Neural cell (in vitro differentiated cells): ENCODE results near the gene S100A11. TPM values are rescaled to one million over a fixed set of nuclear protein-coding genes. Genes with fewer than 3 reads are reported as not detected.

Experiments used
- H2AFZ ChIP-seq: fragments of 200-600, 300-800 bp; sonication (generic), shearing (Covaris generic); 2 replicates; pipeline ENCODE4 v1.6.0; 2014; ENCODE audit warnings: low read depth, mild to moderate bottlenecking, antibody characterized with exemption, low read length, moderate library complexity
- H3F3A ChIP-seq: fragments of 200-600 bp; shearing (Covaris generic); 2 replicates; pipeline ENCODE4 v1.6.1; 2016; ENCODE audit warnings: mild to moderate bottlenecking, moderate library complexity, mixed read lengths, antibody characterized with exemption, low read length; ENCODE audit not compliant: insufficient read depth, poor library complexity, severe bottlenecking
- H3K27ac ChIP-seq: fragments of 200-600, 300-800 bp; sonication (generic), shearing (Covaris generic); 2 replicates; pipeline ENCODE4 v1.5.1; 2014; ENCODE audit warnings: mild to moderate bottlenecking, low read length, moderate library complexity
- H3K27me3 ChIP-seq: fragments of 300-800, 200-600 bp; sonication (generic), shearing (Covaris generic); 2 replicates; pipeline ENCODE4 v1.6.0; 2014; ENCODE audit warnings: mild to moderate bottlenecking, low read depth, low read length, moderate library complexity; ENCODE audit not compliant: insufficient read depth
- H3K36me3 ChIP-seq: fragments of 300-800, 200-600 bp; sonication (generic), shearing (Covaris generic); 2 replicates; pipeline ENCODE4 v1.5.1; 2014; ENCODE audit warnings: mild to moderate bottlenecking, antibody characterized with exemption, low read length, moderate library complexity; ENCODE audit not compliant: insufficient read depth
- H3K4me2 ChIP-seq: fragments of 300-800, 200-600 bp; sonication (generic), shearing (Covaris generic); 2 replicates; pipeline ENCODE4 v1.6.0; 2014; ENCODE audit warnings: mild to moderate bottlenecking, low read length
- H3K4me3 ChIP-seq: fragments of 300-800, 200-600 bp; sonication (generic), shearing (Covaris generic); 2 replicates; pipeline ENCODE4 v1.5.1; 2014; ENCODE audit warnings: mild to moderate bottlenecking, low read length, moderate library complexity
- H3K79me2 ChIP-seq: fragments of 200-600 bp; shearing (Covaris generic); replicated peaks from 2 replicates; pipeline ENCODE4 v1.6.0; 2014; ENCODE audit warnings: mild to moderate bottlenecking, low read length, moderate library complexity; ENCODE audit not compliant: insufficient read depth
- H3K9ac ChIP-seq: fragments of 300-800, 200-600 bp; sonication (generic), shearing (Covaris generic); 2 replicates; pipeline ENCODE4 v1.6.1; 2016; ENCODE audit warnings: mild to moderate bottlenecking, low read length, mixed read lengths
- H3K9me2 ChIP-seq: fragments of 200-600 bp; shearing (Covaris generic); 2 replicates; pipeline ENCODE4 v1.6.1; 2016; ENCODE audit warnings: mild to moderate bottlenecking, low read length, mixed read lengths; ENCODE audit not compliant: insufficient read depth
- H3K9me3 ChIP-seq: fragments of 200-600, 300-800 bp; sonication (generic), shearing (Covaris generic); 2 replicates; pipeline ENCODE4 v1.6.1; 2016; ENCODE audit warnings: mild to moderate bottlenecking, mixed run types, low read length, moderate library complexity, mixed read lengths
- H4K20me1 ChIP-seq: fragments of 200-600 bp; shearing (Covaris generic); 2 replicates; pipeline ENCODE4 v1.6.1; 2016; ENCODE audit warnings: mild to moderate bottlenecking, mixed run types; ENCODE audit not compliant: insufficient read depth
- CTCF ChIP-seq: fragments of 450-650 bp; IDR thresholded peaks from 2 replicates; pipeline ENCODE4 v1.5.1; 2014; ENCODE audit warnings: antibody characterized with exemption, mild to moderate bottlenecking, moderate library complexity; ENCODE audit not compliant: poor library complexity, severe bottlenecking
- EP300 ChIP-seq: fragments of 450-650 bp; conservative IDR thresholded peaks from 2 replicates; pipeline ENCODE4 v1.6.1; 2014; ENCODE audit warnings: antibody characterized with exemption, mild to moderate bottlenecking, moderate library complexity; ENCODE audit not compliant: poor library complexity, severe bottlenecking
- EZH2 ChIP-seq: fragments of 200-600, 300-800 bp; shearing (Covaris generic), sonication (generic); IDR thresholded peaks from 2 replicates; pipeline ENCODE4 v1.6.1; 2014; ENCODE audit warnings: antibody characterized with exemption, low read length, borderline replicate concordance, mild to moderate bottlenecking; ENCODE audit not compliant: insufficient read depth, poor library complexity, severe bottlenecking
- MXI1 ChIP-seq: fragments of 450-650 bp; conservative IDR thresholded peaks from 2 replicates; pipeline ENCODE4 v1.6.1; 2014; ENCODE audit warnings: antibody characterized with exemption, mild to moderate bottlenecking; ENCODE audit not compliant: poor library complexity, severe bottlenecking
- POLR2AphosphoS5 ChIP-seq: IDR thresholded peaks from 2 replicates; pipeline ENCODE4 v1.6.1; 2012
- RAD21 ChIP-seq: fragments of 450-650 bp; conservative IDR thresholded peaks from 2 replicates; pipeline ENCODE4 v1.6.1; 2014; ENCODE audit warnings: antibody characterized with exemption, mild to moderate bottlenecking, moderate library complexity
- REST ChIP-seq: IDR thresholded peaks from 2 replicates; pipeline ENCODE4 v1.6.1; 2012; ENCODE audit warnings: borderline replicate concordance
- SMC3 ChIP-seq: fragments of 450-650 bp; conservative IDR thresholded peaks from 2 replicates; pipeline ENCODE4 v1.6.1; 2014; ENCODE audit warnings: antibody characterized with exemption, mild to moderate bottlenecking, moderate library complexity; ENCODE audit not compliant: poor library complexity
- TAF1 ChIP-seq: IDR thresholded peaks from 2 replicates; pipeline ENCODE4 v1.6.1; 2012; ENCODE audit warnings: low read depth
- polyA plus RNA-seq: library from polyadenylated mRNA; depleted of rRNA; stranded (reverse); fragments of >200 nt; gene quantifications from 2 replicates; pipeline ENCODE4 v1.2.3, GENCODE V29; 2014

S100A11 gene
- polyA plus RNA-seq, 1 donor from 2014 or later, result not detected

GRCh38 chr1:152043870-152044269 is 7.1 kb upstream of the S100A11 start:
- H3K27ac ChIP-seq, result no peak overlapping the region
- no peak overlapping the region for H3K4me2 ChIP-seq
- H2AFZ ChIP-seq, result no peak overlapping the region
- no peaks in the 10 kb centered on the region for H3K36me3 ChIP-seq
- H3F3A ChIP-seq, result no peaks in the 10 kb centered on the region
- H3K9me2 ChIP-seq, result no peaks in the 10 kb centered on the region
- H3K79me2 ChIP-seq, result no peaks in the 10 kb centered on the region
- H4K20me1 ChIP-seq, result no peaks in the 10 kb centered on the region
- H3K4me3 ChIP-seq, result no peak overlapping the region
- no peak overlapping the region for H3K9ac ChIP-seq
- H3K27me3 ChIP-seq, result peaks cover 17% of the 10 kb centered on the region
- TF ChIP-seq TAF1, result no peak
- H3K9me3 ChIP-seq, result peaks cover 4% of the 10 kb centered on the region

- H3K9me3 ChIP-seq, result peaks cover 4% of the 10 kb centered on the region
- H3K4me2 ChIP-seq, result no peak overlapping the region
- no peaks in the 10 kb centered on the region for H3K9me2 ChIP-seq
- H3K36me3 ChIP-seq, result no peaks in the 10 kb centered on the region
- no peak overlapping the region for H3K27ac ChIP-seq
- no peaks in the 10 kb centered on the region for H4K20me1 ChIP-seq
- H3K79me2 ChIP-seq, result no peaks in the 10 kb centered on the region
- no peak for TF ChIP-seq MXI1
- TF ChIP-seq POLR2AphosphoS5, result no peak
- TF ChIP-seq SMC3, result no peak
- no peak for TF ChIP-seq EZH2
- no peak for TF ChIP-seq CTCF
- TF ChIP-seq EP300, result no peak
- TF ChIP-seq RAD21, result no peak
- no peak for TF ChIP-seq TAF1
- no peak for TF ChIP-seq REST
- no peak overlapping the region for H2AFZ ChIP-seq
- H3F3A ChIP-seq, result no peaks in the 10 kb centered on the region
- H3K9ac ChIP-seq, result no peak overlapping the region
- peaks cover 22% of the 10 kb centered on the region for H3K27me3 ChIP-seq
- H3K4me3 ChIP-seq, result no peak overlapping the region
Measured at GRCh38 chr1:152042030-152042429, 5.2 kb upstream of the S100A11 start.

- no peaks in the 10 kb centered on the region for H3K36me3 ChIP-seq
- H3K9me2 ChIP-seq, result no peaks in the 10 kb centered on the region
- TF ChIP-seq MXI1 (no peak), SMC3 (no peak), CTCF (no peak), EP300 (no peak), POLR2AphosphoS5 (no peak), RAD21 (no peak), TAF1 (no peak), EZH2 (no peak), REST (no peak)
- no peak overlapping the region for H3K27ac ChIP-seq
- no peak overlapping the region for H2AFZ ChIP-seq
- H3K4me2 ChIP-seq, result no peak overlapping the region
- no peak overlapping the region for H3K9ac ChIP-seq
- H3K27me3 ChIP-seq, result peaks cover 43% of the 10 kb centered on the region
- H3F3A ChIP-seq, result no peaks in the 10 kb centered on the region
- no peaks in the 10 kb centered on the region for H4K20me1 ChIP-seq
- H3K79me2 ChIP-seq, result no peaks in the 10 kb centered on the region
- H3K4me3 ChIP-seq, result no peak overlapping the region
- no peaks in the 10 kb centered on the region for H3K9me3 ChIP-seq
Measured at GRCh38 chr1:152039886-152040285, 3.1 kb upstream of the S100A11 start.
